ENCODE results near the gene RIMKLA. TPM values are rescaled to one million over a fixed set of nuclear protein-coding genes. Genes with fewer than 3 reads are reported as not detected.

RIMKLA gene
- total and polyA plus RNA-seq, 7 donors = 0.12 to 1.2 (median 1.0) TPM

DNA sequence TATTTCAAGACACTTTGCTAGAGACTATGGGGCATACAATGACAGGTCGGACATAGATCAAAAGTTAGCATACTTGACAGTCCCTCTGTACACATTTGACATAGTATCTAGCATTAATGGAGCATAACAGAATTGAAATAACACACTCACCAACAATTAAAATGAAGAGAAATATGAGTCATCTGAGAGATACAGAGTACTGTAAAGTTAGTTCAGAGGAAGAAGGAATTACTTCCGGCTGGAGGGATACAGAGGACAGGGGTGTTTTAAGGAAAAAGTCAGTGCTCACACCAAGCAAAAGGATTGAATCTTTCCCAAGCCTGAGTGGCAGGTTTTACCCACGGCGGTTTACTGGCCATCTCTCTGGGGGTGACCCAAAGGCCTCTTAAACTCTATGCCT, 72.8 kb downstream of the RIMKLA start:
- Histone ChIP-seq H3K9me3 (no peaks in the 10 kb centered on the region), H3K36me3 (ENCODE audit: insufficient read depth in 1 of 2, low read depth in 1 of 2) (peaks cover 0 to 7% of the 10 kb centered on the region in 2 donors), H3K27me3 (ENCODE audit: insufficient read depth in 3 of 3, low read length in 2 of 3) (no peaks in the 10 kb centered on the region), H3K27ac (no peak overlapping the region), H3K4me3 (no peak overlapping the region), H3K4me1 (peaks cover 6% of the 10 kb centered on the region)
- WGBS, 3 donors = 74 to 85% (median 82%) methylated on average over 4 of the region's 4 CpGs
- intact Hi-C loops (cut with DNase I) = loop anchor here in 1 of 2 donors (10.0 kb wide), 1 partner anchor 311 kb away; the partner anchor contains the start of genes C1orf50 and P3H1
- TF ChIP-seq, protein P1, sequence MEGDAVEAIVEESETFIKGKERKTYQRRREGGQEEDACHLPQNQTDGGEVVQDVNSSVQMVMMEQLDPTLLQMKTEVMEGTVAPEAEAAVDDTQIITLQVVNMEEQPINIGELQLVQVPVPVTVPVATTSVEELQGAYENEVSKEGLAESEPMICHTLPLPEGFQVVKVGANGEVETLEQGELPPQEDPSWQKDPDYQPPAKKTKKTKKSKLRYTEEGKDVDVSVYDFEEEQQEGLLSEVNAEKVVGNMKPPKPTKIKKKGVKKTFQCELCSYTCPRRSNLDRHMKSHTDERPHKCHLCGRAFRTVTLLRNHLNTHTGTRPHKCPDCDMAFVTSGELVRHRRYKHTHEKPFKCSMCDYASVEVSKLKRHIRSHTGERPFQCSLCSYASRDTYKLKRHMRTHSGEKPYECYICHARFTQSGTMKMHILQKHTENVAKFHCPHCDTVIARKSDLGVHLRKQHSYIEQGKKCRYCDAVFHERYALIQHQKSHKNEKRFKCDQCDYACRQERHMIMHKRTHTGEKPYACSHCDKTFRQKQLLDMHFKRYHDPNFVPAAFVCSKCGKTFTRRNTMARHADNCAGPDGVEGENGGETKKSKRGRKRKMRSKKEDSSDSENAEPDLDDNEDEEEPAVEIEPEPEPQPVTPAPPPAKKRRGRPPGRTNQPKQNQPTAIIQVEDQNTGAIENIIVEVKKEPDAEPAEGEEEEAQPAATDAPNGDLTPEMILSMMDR (IDR thresholded peaks at IDR 0.05) = no peak
- DNase-seq (no peak), ATAC-seq (no peak)

DNA sequence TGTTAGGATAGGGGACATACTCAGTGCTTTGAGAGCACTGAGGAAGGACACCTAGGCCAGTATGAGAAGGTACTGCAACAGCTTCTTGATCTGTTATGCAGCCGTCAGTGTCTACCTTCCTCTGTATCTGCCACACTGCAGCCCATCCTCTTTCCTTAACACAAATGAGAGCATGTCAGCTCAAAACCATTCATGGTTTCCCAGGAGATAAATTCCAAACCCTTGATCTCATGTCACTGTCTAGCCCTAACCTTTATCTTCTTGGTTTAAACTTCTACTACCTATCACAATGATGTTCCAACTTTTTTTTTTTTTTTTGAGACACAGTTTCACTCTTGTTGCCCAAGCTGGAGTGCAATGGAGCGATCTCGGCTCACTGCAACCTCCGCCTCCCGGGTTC, 73.8 kb downstream of the RIMKLA start:
- WGBS, 3 donors = 93 to 96% (median 94%) methylated on average over 5 of the region's 5 CpGs
- intact Hi-C loops (cut with DNase I) = loop anchor here in 1 of 2 donors (10.0 kb wide), 1 partner anchor 310 kb away; the partner anchor contains the start of genes C1orf50 and P3H1
- TF ChIP-seq, protein P1 (IDR thresholded peaks at IDR 0.05) = no peak
- H3K9me3 ChIP-seq = no peaks in the 10 kb centered on the region
- peaks cover 0 to 17% of the 10 kb centered on the region in 2 donors for H3K36me3 ChIP-seq (ENCODE audit: insufficient read depth in 1 of 2, low read depth in 1 of 2)
- H3K4me3 ChIP-seq = no peak overlapping the region
- H3K27ac ChIP-seq = no peak overlapping the region
- peaks cover 6% of the 10 kb centered on the region for H3K4me1 ChIP-seq
- ATAC-seq (no peak), DNase-seq (no peak)
- no peaks in the 10 kb centered on the region for H3K27me3 ChIP-seq (ENCODE audit: insufficient read depth in 3 of 3, low read length in 2 of 3)

DNA sequence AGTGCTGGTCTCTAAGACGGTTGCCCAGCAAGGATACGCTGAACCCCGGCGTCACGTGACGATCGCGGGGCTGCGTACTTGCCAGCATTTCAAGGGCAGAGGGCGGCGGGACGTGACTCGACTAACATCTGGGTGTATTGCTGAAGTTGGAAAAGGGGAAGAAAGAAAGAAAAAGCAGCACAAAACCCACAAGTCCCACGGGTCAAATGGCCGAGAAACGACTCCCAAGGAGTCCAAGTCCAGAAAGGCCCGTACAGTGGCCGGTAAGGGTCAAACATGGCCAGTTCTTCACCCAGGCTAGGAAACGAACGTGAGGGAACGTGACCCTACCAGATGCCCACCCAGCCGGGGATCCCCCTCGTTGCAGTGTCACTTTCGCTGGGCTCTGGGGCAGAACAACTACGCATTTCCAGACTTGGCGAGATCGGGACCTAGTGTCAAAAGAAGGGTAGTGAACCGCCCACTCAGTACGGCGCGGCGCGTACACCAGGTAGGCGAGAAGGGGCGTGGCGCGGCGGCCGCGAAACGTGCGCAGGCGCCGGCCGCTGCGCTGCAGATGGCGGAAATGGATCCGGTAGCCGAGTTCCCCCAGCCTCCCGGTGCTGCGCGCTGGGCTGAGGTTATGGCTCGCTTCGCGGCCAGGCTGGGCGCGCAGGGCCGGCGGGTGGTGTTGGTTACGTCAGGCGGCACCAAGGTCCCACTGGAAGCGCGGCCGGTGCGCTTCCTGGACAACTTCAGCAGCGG, 75.6 kb downstream of the RIMKLA start, which contains the start of the genes PPCS and ZMYND12:
PPCS (plus strand) TSS at position 534 of the 744 bp plus-strand sequence; CDS start at position 557, 23 bp downstream.
ZMYND12 (minus strand) TSS at position 13 of the 744 bp plus-strand sequence. CDS start 25 bp downstream, outside the sequence.
- intact Hi-C loops (cut with DNase I) = loop anchor here (2.0 to 10.0 kb wide), 3 partner anchors 121 to 309 kb away; partner anchors contain the start of genes C1orf50 (in 1 of the 2), FOXJ3 (in 1 of the 2) and P3H1 (in 1 of the 2)
- Histone ChIP-seq H3K36me3 (ENCODE audit: insufficient read depth in 1 of 2, low read depth in 1 of 2) (peaks cover 6 to 35% of the 10 kb centered on the region in 2 donors), H3K9me3 (no peaks in the 10 kb centered on the region), H3K27ac (peak within 1 kb of the TSS; percentile 90), H3K4me3 (peak within 1 kb of the TSS; percentile 87), H3K27me3 (ENCODE audit: insufficient read depth in 3 of 3, low read length in 2 of 3) (no peaks in the 10 kb centered on the region), H3K4me1 (peaks cover 6% of the 10 kb centered on the region)
- ATAC-seq = peak; percentile 94 to 97 (median 96)
- peak; percentile 89 to 92 for DNase-seq
- TF ChIP-seq, protein P1 (IDR thresholded peaks at IDR 0.05) = no peak
- WGBS, 3 donors = 0% methylated on average over 63 to 66 of the region's 66 CpGs

DNA sequence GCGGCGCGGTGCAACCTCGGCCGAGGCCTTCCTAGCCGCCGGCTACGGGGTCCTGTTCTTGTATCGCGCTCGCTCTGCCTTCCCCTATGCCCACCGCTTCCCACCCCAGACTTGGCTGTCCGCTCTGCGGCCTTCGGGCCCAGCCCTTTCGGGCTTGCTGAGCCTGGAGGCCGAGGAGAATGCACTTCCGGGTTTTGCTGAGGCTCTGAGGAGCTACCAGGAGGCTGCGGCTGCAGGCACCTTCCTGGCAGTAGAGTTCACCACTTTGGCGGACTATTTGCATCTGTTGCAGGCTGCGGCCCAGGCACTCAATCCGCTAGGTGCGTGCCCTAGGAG, 76.1 kb downstream of the RIMKLA start:
- Histone ChIP-seq H3K4me1 (peaks cover 6% of the 10 kb centered on the region), H3K27me3 (ENCODE audit: insufficient read depth in 3 of 3, low read length in 2 of 3) (no peaks in the 10 kb centered on the region), H3K27ac (peak overlapping the region; percentile 90), H3K4me3 (peak overlapping the region; percentile 87), H3K36me3 (ENCODE audit: insufficient read depth in 1 of 2, low read depth in 1 of 2) (peaks cover 6 to 38% of the 10 kb centered on the region in 2 donors), H3K9me3 (no peaks in the 10 kb centered on the region)
- ATAC-seq (peak; percentile 36 to 66 (median 58)), DNase-seq (peak in 1 of 2 donors; percentile 43)
- TF ChIP-seq, protein P1 (IDR thresholded peaks at IDR 0.05) = no peak
- intact Hi-C loops (cut with DNase I) = loop anchor here (2.0 to 10.0 kb wide), 3 partner anchors 122 to 308 kb away; partner anchors contain the start of genes C1orf50 (in 1 of the 2), FOXJ3 (in 1 of the 2) and P3H1 (in 1 of the 2)
- WGBS, 3 donors = 0 to 2% (median 1%) methylated on average over 20 to 23 of the region's 23 CpGs

Data from psoas muscle (tissue), 8 donors.